HPDE6-E6E7 (cell line): Measurements from ENCODE around the gene GRAMD4.

Experiments
- DNase-seq: peaks from one replicate; pipeline ENCODE4 v3.0.0; 2011; ENCODE audit warnings: missing footprints; ENCODE audit errors: extremely low spot score

GRAMD4 gene

GRCh38 chr22:46582281-46582933 is 37.8 kb upstream of the GRAMD4 start:
- no peak for DNase-seq

- DNase-seq, result no peak
Observed at GRCh38 chr22:46583571-46583970, 36.6 kb upstream of the GRAMD4 start.

DNA sequence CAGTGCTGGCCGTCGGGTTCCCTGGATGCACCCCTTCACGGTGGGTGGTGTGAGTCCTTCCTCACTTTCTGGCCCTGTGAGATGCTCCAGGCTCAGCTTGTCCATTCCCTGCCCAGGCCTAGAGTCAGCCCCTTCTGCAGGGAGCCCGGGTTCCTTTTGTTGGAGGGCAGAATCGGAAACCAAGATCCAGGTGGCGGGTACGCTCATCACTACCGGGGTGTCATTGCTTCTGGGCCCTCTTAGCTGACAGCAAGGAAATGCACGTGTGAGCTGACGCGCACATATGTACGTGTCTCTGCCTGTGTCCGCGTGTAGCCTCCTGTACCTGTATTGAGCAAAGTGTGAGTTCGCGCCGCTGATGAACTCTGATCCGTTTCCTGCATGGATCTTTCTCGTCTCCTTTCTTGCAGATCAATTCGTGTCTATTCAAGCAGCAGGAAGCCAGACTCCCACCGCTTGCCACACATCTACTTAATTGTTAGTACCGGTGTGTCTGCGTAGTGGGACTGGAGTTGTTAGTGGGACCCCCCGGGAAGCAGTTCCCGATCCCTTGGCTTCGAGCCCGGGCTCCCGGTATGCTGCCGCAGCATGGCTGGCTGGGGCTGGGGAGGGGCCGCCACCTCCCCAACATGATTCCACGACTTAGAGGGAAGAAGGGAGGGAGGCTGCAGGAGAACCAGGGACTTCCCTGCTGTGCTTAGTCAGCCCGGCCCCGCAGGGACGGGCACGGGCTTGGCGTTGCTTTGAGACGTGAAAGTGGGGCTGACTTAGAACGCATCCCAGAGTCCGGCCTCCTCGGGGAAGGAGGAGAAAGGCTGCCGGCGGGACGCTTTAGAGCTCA is 35.9 kb upstream of the GRAMD4 start:
- peak; percentile 57 for DNase-seq

DNA sequence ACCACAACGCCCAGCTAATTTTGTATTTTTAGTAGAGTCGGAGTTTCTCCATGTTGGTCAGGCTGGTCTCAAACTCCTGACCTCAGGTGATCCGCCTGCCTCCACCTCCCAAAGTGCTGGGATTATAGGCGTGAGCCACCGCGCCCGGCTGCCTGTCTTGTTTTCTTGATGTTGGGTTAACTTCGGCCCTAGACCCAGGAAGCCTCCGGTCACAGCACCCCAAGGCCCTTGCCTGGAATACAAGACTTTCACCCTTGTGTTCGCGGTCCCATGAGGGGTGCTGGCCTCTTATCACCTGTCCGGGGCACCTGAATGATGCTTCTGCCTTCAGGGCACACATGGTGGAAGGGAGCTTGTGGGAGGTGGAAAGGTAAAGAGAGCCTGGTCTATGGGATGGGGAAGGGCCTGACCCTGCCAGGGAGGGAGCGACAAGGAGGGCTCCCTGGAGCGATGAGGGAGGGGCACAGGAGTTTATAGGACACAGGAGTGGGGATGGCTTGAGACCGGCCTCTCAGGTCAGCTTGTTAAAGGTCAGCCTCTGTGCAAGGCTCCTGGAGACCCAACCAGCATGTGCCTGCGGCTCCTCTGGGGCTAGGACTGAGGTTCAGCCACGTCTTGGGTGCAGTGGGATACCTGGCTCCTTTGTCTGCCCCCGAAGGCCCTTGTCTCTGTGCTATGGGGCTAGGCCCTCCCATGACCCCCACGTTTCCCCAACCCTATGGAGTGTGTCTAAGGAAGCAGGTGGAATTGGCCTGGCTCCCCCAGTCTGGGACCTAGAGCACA is 34.7 kb upstream of the GRAMD4 start:
- DNase-seq, result no peak

DNA sequence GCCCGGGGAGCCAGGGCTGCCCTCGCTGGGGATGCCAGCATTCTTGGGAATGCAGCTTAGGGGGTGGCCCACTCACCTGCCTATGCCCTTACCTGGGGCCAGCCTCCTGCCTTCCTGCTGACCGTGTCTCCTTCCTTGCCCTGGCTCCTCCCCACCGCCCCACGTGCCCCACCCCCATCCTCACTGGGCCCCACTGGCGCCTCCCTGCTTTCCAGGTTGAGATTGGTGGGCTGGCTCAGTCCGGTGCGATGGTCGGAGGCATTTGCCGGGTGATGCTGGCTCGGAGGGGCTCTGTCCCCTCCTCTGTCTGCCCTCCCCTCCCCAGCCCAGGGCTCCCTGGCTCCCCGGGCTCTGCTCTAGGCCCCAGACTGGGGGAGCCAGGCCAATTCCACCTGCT is 34.1 kb upstream of the GRAMD4 start:
- no peak for DNase-seq

GRCh38 chr22:46586531-46587011 is 33.6 kb upstream of the GRAMD4 start:
- DNase-seq, result no peak

DNA sequence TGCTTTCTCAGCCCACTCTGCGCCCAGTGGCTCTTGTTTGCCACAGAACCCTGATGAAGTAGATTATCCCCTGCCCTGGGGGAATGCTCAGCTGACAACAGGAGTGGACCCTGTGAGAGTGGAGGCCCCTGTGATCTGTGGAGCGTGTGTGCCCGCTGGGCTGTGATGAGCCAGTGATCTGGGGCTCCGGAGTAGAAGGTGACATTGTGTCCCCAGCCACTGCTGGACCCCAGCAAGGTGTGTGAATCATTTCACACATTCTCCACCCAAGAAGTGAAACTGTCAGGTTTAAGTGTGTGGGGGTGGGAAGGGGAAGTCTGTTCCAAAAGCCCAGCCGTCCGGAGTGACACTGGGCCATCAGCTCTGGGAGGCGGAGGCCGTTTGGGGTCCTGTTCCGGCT is 33.1 kb upstream of the GRAMD4 start:
- DNase-seq, result no peak

- DNase-seq, result no peak
Observed at GRCh38 chr22:46587492-46588278, 32.5 kb upstream of the GRAMD4 start.

- DNase-seq, result no peak
Observed at GRCh38 chr22:46588279-46589140, 31.7 kb upstream of the GRAMD4 start.

DNA sequence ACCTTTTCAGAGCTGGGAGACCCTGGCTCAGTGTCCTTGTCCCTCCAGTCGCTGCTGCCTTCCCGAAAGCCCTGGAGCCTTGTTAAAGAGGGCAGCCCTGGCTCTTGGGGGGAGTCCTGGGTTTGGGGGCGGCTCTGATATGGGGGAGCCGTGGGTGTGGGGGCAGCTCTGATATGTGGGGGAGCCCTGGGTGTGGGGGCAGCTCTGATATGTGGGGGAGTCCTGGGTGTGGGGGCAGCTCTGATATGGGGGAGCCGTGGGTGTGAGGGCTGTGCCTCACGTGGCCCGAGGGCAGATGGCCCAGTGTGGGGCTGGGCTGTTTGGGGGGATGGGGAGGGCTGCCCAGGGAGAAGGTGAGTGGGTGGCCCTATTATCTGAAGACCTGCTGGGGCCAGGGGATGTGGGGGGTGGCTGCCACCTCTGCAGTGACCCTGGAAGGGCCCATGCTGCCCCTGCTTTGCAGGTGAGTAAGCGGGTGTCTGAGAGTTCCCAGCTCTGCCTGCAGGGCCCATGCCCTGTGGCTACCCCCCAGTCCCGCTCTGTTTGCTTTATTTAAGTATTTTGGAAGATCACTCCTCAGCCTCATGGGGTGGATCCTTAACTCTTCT is 30.9 kb upstream of the GRAMD4 start:
- no peak for DNase-seq

DNA sequence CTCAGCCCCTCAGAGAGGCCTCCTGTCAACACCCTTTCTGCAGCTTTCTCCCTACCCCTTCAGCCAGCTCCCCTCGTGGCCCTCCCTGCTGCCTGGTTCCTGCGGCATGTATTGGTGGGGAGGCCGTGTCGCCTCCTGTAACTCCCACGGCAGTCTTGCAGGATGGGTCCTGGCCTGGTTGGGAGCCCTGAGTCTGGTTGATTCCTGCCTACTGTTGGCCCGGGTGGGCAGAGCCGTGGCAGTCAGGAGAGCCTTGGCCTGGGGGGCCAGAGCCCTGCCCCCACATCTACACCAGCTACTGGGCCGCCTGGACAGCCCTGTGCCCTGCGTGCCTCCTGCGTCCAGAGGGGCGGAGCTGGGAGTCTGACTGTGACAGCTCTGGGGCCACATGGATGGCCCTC is 30.3 kb upstream of the GRAMD4 start:
- DNase-seq, result no peak

GRCh38 chr22:46590334-46590733 is 29.9 kb upstream of the GRAMD4 start:
- DNase-seq, result no peak

GRCh38 chr22:46591930-46592329 is 28.3 kb upstream of the GRAMD4 start:
- no peak for DNase-seq

- no peak for DNase-seq
Observed at GRCh38 chr22:46592390-46592872, 27.8 kb upstream of the GRAMD4 start.

DNA sequence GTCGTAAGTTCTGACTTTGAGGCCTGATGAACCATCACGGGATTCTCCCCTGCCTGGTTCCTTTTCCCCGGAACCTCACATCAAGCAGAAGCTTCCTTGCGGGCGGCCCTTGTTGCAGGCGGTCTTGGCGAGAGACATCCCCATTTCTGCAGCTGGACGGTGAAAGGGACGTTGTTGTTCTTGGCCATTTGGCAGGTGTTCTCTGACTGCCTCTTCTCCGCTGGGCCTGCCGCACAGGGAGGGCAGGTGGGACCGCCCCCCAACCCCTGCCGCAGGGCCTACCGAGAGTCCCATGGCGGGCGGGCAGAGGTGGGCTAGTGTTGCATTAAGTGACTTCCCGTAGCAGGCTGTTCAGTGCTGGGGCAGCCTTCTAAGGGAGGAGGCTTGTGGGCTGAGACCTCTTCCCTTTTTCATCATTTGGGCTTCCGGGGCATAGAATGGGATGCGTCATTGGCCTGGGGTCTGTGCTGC is 26.9 kb upstream of the GRAMD4 start:
- DNase-seq, result no peak

DNA sequence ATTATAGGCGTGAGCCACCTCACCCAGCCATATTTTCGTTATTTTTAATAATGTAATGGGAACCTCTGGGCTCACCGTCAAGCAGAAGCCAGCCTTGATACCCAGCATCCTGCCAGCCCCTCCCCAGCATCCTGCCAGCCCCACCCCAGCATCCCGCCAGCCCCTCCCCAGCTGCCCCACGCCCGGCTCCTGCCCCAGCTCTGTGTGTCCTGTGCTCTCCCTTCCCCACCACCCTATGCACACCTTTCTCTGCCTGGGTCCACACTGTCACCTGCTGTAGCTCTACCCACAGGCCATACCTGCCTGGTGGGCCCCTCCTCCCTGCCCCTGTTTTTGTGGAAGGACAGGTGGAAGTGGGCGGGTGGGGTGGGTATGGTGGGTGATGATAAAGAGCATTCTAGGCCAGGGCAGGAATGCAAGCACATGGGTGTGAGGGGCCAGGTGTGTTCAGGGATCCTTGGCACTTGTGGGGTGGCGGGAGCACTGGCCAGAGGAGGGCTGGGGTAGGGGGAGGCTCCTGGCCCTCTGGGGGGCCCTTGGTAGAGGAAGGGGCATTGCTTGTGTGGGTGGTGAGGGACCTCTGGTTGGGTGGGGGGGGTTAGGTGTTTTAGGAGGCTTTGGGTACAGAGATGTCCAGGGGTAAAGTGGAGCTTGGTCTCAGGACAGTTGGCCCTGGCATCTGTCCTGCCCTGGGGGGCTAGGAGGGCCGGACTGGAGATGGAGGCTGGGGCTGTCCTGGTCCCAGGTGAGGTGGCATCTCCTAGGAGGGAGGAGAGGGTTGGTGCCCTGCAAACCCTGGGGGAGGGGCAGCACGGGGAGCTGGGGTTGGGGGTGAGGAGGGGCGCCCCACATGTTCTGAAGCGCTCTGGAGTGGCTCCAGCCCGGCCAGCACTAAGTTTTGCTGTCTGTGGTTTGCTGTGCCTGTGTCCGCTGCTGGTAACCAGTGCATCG is 25.9 kb upstream of the GRAMD4 start:
- no peak for DNase-seq

DNA sequence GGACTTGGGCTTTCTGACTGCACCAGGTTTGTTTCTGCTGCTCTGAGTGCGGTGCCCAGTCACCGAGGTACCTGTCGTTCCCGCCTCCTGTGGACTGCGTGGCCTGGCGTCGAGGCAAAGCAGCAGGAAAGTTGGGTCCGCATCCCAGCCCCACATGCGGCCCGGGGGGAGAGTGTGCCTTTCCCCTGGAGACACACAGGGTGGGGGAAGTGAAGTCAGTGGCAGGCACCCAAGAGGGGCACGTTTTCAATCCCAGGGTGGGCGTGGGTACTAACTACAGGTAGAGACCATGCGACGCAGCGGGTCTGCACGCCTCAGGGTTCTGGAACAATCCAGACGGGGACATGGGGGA is 25.3 kb upstream of the GRAMD4 start:
- DNase-seq, result no peak

GRCh38 chr22:46595545-46595944 is 24.6 kb upstream of the GRAMD4 start:
- no peak for DNase-seq

GRCh38 chr22:46596032-46596441 is 24.1 kb upstream of the GRAMD4 start:
- DNase-seq, result no peak
